ENCODE results near the gene HOXA9. TPM values are rescaled to one million over a fixed set of nuclear protein-coding genes. Genes with fewer than 3 reads are reported as not detected.

The HOXA9 gene
- total RNA-seq = under 1 TPM; 0.25 to 0.39 TPM
- 1.0 TPM for polyA plus RNA-seq (ENCODE audit: insufficient read depth, low read depth, low replicate concordance)
- long read RNA-seq, donor 1, partial matches to known transcripts = 0 of 1 reads
- long read RNA-seq, donor 1, other reads (novel, unspliced or antisense) = 0 of 1 reads
- long read RNA-seq, donor 2, partial matches to known transcripts = 0 of 3 reads
- long read RNA-seq, donor 2, other reads (novel, unspliced or antisense) = 0 of 3 reads

DNA sequence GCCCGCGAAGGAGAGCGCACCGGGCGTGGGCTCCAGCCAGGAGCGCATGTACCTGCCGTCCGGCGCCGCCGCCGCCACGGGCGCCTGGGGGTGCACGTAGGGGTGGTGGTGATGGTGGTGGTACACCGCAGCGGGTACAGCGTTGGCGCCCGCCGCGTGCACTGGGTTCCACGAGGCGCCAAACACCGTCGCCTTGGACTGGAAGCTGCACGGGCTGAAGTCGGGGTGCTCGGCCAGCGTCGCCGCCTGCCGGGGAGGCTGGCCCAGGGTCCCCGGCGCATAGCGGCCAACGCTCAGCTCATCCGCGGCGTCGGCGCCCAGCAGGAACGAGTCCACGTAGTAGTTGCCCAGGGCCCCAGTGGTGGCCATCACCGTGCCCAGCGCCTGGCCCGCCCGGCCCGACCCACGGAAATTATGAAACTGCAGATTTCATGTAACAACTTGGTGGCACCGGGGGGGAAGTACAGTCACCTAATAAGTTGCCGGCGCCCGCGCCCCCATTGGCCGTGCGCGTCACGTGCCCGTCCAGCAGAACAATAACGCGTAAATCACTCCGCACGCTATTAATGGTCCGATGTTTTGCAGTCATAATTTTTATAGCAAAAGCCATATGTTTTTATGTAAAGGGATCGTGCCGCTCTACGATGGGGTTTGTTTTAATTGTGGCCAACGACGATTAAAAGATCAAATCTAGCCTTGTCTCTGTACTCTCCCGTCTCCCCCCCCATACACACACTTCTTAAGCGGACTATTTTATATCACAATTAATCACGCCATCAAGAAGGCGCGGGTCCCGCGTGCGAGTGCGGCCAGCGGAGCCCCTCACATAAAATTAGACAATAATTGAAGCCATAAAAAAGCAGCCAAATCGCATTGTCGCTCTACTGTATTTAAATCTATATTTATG, at the start of gene HOXA9:
Gene HOXA9, minus strand, starts transcription at position 449 of the 907 bp plus-strand sequence. Its CDS starts 80 bp downstream, at position 369.
- H3K36me3 ChIP-seq (ENCODE audit: low read depth, missing control alignments) = no peaks in the 10 kb centered on the region
- H3K27ac ChIP-seq = no peak within 1 kb of the TSS
- peaks cover 10% of the 10 kb centered on the region for H3K4me1 ChIP-seq
- H3K27me3 ChIP-seq = peaks cover 4% of the 10 kb centered on the region
- intact Hi-C loops (cut with DNase I; ENCODE audit: low total_unique reads) = loop anchor here (10.0 kb wide), 1 partner anchor 791 kb away; no protein-coding TSS in a partner anchor
- WGBS, 2 donors = 5% methylated on average over 40 to 72 of the region's 82 CpGs
- TF ChIP-seq POLR2A (IDR thresholded peaks at IDR 0.05) = no peak
- TF ChIP-seq, protein P1, sequence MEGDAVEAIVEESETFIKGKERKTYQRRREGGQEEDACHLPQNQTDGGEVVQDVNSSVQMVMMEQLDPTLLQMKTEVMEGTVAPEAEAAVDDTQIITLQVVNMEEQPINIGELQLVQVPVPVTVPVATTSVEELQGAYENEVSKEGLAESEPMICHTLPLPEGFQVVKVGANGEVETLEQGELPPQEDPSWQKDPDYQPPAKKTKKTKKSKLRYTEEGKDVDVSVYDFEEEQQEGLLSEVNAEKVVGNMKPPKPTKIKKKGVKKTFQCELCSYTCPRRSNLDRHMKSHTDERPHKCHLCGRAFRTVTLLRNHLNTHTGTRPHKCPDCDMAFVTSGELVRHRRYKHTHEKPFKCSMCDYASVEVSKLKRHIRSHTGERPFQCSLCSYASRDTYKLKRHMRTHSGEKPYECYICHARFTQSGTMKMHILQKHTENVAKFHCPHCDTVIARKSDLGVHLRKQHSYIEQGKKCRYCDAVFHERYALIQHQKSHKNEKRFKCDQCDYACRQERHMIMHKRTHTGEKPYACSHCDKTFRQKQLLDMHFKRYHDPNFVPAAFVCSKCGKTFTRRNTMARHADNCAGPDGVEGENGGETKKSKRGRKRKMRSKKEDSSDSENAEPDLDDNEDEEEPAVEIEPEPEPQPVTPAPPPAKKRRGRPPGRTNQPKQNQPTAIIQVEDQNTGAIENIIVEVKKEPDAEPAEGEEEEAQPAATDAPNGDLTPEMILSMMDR (IDR thresholded peaks at IDR 0.05) = no peak
- peak; percentile 67 for DNase-seq
- H3K9me3 ChIP-seq = no peaks in the 10 kb centered on the region
- peak within 1 kb of the TSS; percentile 36 to 48 for H3K4me3 ChIP-seq

- intact Hi-C loops (cut with DNase I; ENCODE audit: low total_unique reads) = no loop called here
Observed at GRCh38 chr7:27214239-27214950, 49.1 kb upstream of the HOXA9 start.

DNA sequence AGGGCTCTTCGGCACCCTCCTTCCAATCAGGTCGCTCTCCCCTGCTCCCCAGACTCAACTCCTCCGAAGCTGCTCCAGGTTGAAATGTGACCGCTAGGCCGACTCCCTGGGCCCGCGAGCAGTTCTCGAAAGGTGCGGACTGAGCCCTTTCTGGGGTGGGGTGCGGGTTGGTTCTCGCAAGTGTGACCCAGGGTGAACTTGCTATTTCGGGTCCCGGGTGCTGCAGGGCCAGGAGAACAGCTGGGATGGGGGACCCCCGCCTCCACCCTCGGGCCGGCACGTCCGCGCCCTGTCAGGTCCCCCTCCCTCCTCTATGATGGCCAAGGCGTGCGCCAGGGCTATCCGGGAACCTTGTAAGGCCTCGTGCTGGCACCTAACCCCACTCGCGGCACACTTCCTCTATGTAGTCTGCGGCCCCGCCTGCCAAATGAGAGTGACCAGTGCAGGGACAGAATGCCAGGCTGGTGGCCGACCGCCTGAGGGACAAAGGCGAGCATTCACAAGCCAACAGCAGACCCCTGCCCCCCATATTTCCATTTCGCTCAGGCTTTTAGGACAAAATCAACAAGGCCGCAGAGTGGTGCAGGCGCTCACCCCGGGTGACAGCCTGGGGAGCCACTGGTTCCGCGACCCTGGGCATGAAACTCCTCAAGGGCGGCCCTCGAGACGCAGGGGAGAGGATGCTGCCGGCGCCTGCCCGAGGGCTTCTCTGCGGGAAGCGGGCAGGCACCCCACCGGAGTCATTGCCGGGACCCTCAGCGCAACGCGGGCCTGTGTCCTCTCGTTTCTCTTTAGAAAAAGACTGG, 48.3 kb upstream of the HOXA9 start:
- WGBS, 2 donors = 29 to 37% methylated on average over 33 to 50 of the region's 50 CpGs
- intact Hi-C loops (cut with DNase I; ENCODE audit: low total_unique reads) = no loop called here
- TF ChIP-seq, protein P1 (IDR thresholded peaks at IDR 0.05) = no peak
- no peak for TF ChIP-seq POLR2A (IDR thresholded peaks at IDR 0.05)
- peaks cover 4% of the 10 kb centered on the region for H3K27me3 ChIP-seq
- no peaks in the 10 kb centered on the region for H3K9me3 ChIP-seq
- peaks cover 5% of the 10 kb centered on the region for H3K4me1 ChIP-seq
- DNase-seq = no peak
- no peaks in the 10 kb centered on the region for H3K36me3 ChIP-seq (ENCODE audit: low read depth, missing control alignments)
- peak overlapping the region; percentile 6 to 29 for H3K4me3 ChIP-seq
- H3K27ac ChIP-seq = no peak overlapping the region

More at GRCh38 chr7:27214239-27214950, 49.1 kb upstream of the HOXA9 start:
- TF ChIP-seq POLR2A (IDR thresholded peaks at IDR 0.05) = no peak
- TF ChIP-seq, protein P1 (IDR thresholded peaks at IDR 0.05) = no peak
- Histone ChIP-seq H3K4me3 (no peak overlapping the region), H3K4me1 (peaks cover 5% of the 10 kb centered on the region), H3K36me3 (ENCODE audit: low read depth, missing control alignments) (no peaks in the 10 kb centered on the region), H3K9me3 (no peaks in the 10 kb centered on the region), H3K27me3 (peaks cover 4% of the 10 kb centered on the region), H3K27ac (no peak overlapping the region)
- DNase-seq = no peak
- WGBS, 2 donors = 54 to 55% methylated on average over 8 of the region's 8 CpGs

All from testis (tissue), 5 donors.